Lung (tissue), 12 donors: Measurements from ENCODE around the gene C2CD4B. TPM values are rescaled to one million over a fixed set of nuclear protein-coding genes. Genes with fewer than 3 reads are reported as not detected.

Experiments
- ATAC-seq: fragments of 200-7000 bp; cut with Tn5 transposase; one replicate; pipeline ENCODE4 v1.9.1; 2020; ENCODE audit warnings: moderate number of reproducible peaks; ENCODE audit not compliant: insufficient read depth, low FRiP score
- DNase-seq, 3 donors: peaks; one replicate each; pipeline ENCODE4 v3.0.0-alpha.2; 2013 to 2017
- H3K27ac ChIP-seq, 2 donors: one replicate each; pipeline ENCODE4 v1.5.1; 2013; ENCODE audit warnings: mild to moderate bottlenecking in 2 of 2, moderate library complexity in 2 of 2, control low read depth in 1 of 2, inconsistent platforms in 1 of 2, low read depth in 1 of 2, low read length in 1 of 2
- H3K27me3 ChIP-seq, 3 donors: one replicate each; pipeline ENCODE4 v1.5.1; 2013; ENCODE audit warnings: low read length in 2 of 3; ENCODE audit not compliant: control insufficient read depth in 3 of 3, insufficient read depth in 3 of 3
- H3K36me3 ChIP-seq, 4 donors: one replicate each; pipeline ENCODE4 v1.5.1; 2013; ENCODE audit warnings: low read length in 4 of 4, mild to moderate bottlenecking in 1 of 4, moderate library complexity in 1 of 4; ENCODE audit not compliant: control insufficient read depth in 4 of 4, insufficient read depth in 4 of 4
- H3K4me1 ChIP-seq, 5 donors: one replicate each; pipeline ENCODE4 v1.5.1; 2013; ENCODE audit warnings: low read length in 5 of 5, mild to moderate bottlenecking in 2 of 5, moderate library complexity in 1 of 5; ENCODE audit not compliant: control insufficient read depth in 5 of 5, insufficient read depth in 5 of 5
- H3K4me3 ChIP-seq: one replicate; pipeline ENCODE4 v1.5.1; 2013; ENCODE audit warnings: mild to moderate bottlenecking, control low read depth, moderate library complexity
- H3K9ac ChIP-seq, 2 donors: one replicate each; pipeline ENCODE4 v1.5.1; 2013; ENCODE audit warnings: low read length in 2 of 2, control low read depth in 1 of 2; ENCODE audit not compliant: insufficient read depth in 1 of 2
- H3K9me3 ChIP-seq, 4 donors: one replicate each; pipeline ENCODE4 v1.5.1; 2013; ENCODE audit warnings: low read length in 3 of 4, mild to moderate bottlenecking in 1 of 4, moderate library complexity in 1 of 4; ENCODE audit not compliant: control insufficient read depth in 4 of 4, insufficient read depth in 3 of 4
- CTCF ChIP-seq: IDR thresholded peaks from 2 replicates; pipeline ENCODE4 v1.5.1; 2012; ENCODE audit warnings: mild to moderate bottlenecking; ENCODE audit errors: control extremely low read depth, extremely low read depth
- WGBS, 2 donors: extraction: QIAGEN DNeasy Blood & Tissue Kit; methylation state at CpG; one replicate each; pipeline ENCODE4 v1.1.7; 2013; 5-methylcytosine and 5-hydroxymethylcytosine counted together
- polyA plus RNA-seq, 2 donors: library from polyadenylated mRNA; stranded (reverse); fragments of 200-250 nt; gene quantifications; one replicate each; pipeline ENCODE4 v1.2.1, GENCODE V29; 2013
- total RNA-seq, 2 donors: library from RNA; depleted of rRNA in 1 of 2; stranded (reverse); fragments of >200 nt in 1 of 2; gene quantifications; one replicate each; pipeline ENCODE4 v1.2.1, GENCODE V29; 2014 to 2021
- donor health status: control.
- donor health status: control.
- donor health status: Bipolar disorder and iron deficiency.
- donor health status: healthy.
- donor health status: DM: yes; HTN: yes; CAD: no.

The C2CD4B gene
- total and polyA plus RNA-seq, 4 donors, result 3.4 to 12.6 (median 7.6) TPM

DNA sequence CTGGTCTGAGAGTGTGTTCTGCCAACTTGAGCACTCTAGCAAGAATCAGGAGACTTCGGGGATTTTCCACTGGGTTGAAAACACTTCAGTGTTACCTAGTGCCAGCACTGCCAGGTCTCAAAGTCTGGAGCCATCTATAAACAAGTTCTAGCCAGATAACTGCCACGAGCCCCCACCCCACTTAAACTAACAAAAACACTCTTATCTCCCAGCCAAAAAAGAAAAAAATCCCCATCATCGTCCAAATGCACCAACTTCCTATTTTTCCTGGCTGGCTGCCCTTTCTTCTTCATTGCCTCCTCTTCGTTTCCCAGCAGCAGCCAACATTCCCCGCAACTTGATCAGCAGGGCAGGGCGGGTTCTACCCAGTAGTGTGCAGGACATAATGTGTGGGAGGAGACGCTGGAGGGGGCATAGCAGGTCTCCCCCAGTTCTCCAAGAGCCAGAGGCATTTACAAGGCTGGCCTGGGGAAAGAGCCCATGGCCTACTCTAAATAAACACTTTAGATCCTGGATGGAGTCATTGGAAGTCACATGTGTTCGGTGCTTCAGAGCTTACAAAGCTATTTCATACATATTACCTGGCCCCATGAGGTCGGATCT, 29.5 kb downstream of the C2CD4B start:
- no peak overlapping the region for H3K9ac ChIP-seq
- H3K36me3 ChIP-seq, result no peaks in the 10 kb centered on the region
- H3K4me1 ChIP-seq, result peaks cover 0 to 6% (median 0%) of the 10 kb centered on the region in 5 donors
- no peak overlapping the region for H3K4me3 ChIP-seq
- 33 to 54% methylated on average over 9 of the region's 9 CpGs for WGBS, 2 donors
- DNase-seq (peak in 1 of 3 donors; percentile 35), ATAC-seq (peak; percentile 83)
- H3K27ac ChIP-seq, result no peak overlapping the region
- no peak for TF ChIP-seq CTCF
- H3K27me3 ChIP-seq, result no peaks in the 10 kb centered on the region
- no peaks in the 10 kb centered on the region for H3K9me3 ChIP-seq

GRCh38 chr15:62133141-62133540, 31.9 kb downstream of the C2CD4B start:
- no peaks in the 10 kb centered on the region for H3K9me3 ChIP-seq
- no peak overlapping the region for H3K9ac ChIP-seq
- ATAC-seq (no peak), DNase-seq (no peak)
- no peak overlapping the region for H3K27ac ChIP-seq
- no peak for TF ChIP-seq CTCF
- WGBS, 2 donors, result 93 to 96% methylated on average over 3 of the region's 3 CpGs
- no peak overlapping the region for H3K4me3 ChIP-seq
- H3K27me3 ChIP-seq, result no peaks in the 10 kb centered on the region
- H3K4me1 ChIP-seq, result peaks cover 0 to 6% (median 0%) of the 10 kb centered on the region in 5 donors
- no peaks in the 10 kb centered on the region for H3K36me3 ChIP-seq

GRCh38 chr15:62128916-62129315, 36.2 kb downstream of the C2CD4B start:
- no peaks in the 10 kb centered on the region for H3K27me3 ChIP-seq
- H3K9me3 ChIP-seq, result no peaks in the 10 kb centered on the region
- peaks cover 0 to 10% (median 0%) of the 10 kb centered on the region in 5 donors for H3K4me1 ChIP-seq
- no peak for TF ChIP-seq CTCF
- H3K36me3 ChIP-seq, result no peaks in the 10 kb centered on the region
- ATAC-seq (no peak), DNase-seq (no peak)
- no peak overlapping the region for H3K9ac ChIP-seq
- no peak overlapping the region for H3K4me3 ChIP-seq
- no peak overlapping the region for H3K27ac ChIP-seq
- WGBS, 2 donors, result 82 to 84% methylated on average over 2 of the region's 2 CpGs

- Histone ChIP-seq H3K9me3 (no peaks in the 10 kb centered on the region), H3K9ac (no peak overlapping the region), H3K27me3 (no peaks in the 10 kb centered on the region), H3K4me1 (peaks cover 0 to 11% (median 0%) of the 10 kb centered on the region in 5 donors), H3K36me3 (peaks cover 0 to 3% (median 0%) of the 10 kb centered on the region in 4 donors), H3K4me3 (no peak overlapping the region), H3K27ac (no peak overlapping the region)
- ATAC-seq (no peak), DNase-seq (no peak)
- WGBS, 2 donors, result 87 to 91% methylated on average over 3 of the region's 3 CpGs
- no peak for TF ChIP-seq CTCF
Measured at GRCh38 chr15:62126364-62126763, 38.7 kb downstream of the C2CD4B start.
